GM23338 (cell line): ENCODE results near the gene TNC. TPM values are rescaled to one million over a fixed set of nuclear protein-coding genes. Genes with fewer than 3 reads are reported as not detected.

Experiments used
- ATAC-seq: fragments of 200-7000 bp; cut with Tn5 transposase; 3 replicates; pipeline ENCODE4 v1.9.1; 2020
- DNase-seq: peaks from one replicate; pipeline ENCODE4 v3.0.0-alpha.2; 2015; ENCODE audit warnings: low spot score
- H2AFZ ChIP-seq: fragments of 200-600 bp; sonication (generic); 2 replicates; pipeline ENCODE4 v1.8.0; 2016; ENCODE audit warnings: antibody characterized with exemption, mild to moderate bottlenecking, moderate library complexity
- H3F3A ChIP-seq: fragments of 200-600 bp; sonication (generic); replicated peaks from 2 replicates; pipeline ENCODE4 v1.8.0; 2017; ENCODE audit warnings: antibody characterized with exemption, mixed run types, low read depth
- H3K27ac ChIP-seq: fragments of 200-600 bp; sonication (generic); 2 replicates; pipeline ENCODE4 v1.6.1; 2016; ENCODE audit warnings: low read depth
- H3K27me3 ChIP-seq: fragments of 200-600 bp; sonication (generic); 2 replicates; pipeline ENCODE4 v1.8.0; 2016; ENCODE audit warnings: mild to moderate bottlenecking, mixed run types, moderate library complexity; ENCODE audit not compliant: insufficient read depth
- H3K36me3 ChIP-seq: fragments of 200-600 bp; sonication (generic); 2 replicates; pipeline ENCODE4 v1.8.0; 2016; ENCODE audit warnings: mild to moderate bottlenecking; ENCODE audit not compliant: insufficient read depth
- H3K4me1 ChIP-seq: fragments of 200-600 bp; sonication (generic); 2 replicates; pipeline ENCODE4 v1.8.0; 2016; ENCODE audit warnings: mild to moderate bottlenecking, moderate library complexity; ENCODE audit not compliant: insufficient read depth
- H3K4me2 ChIP-seq: fragments of 200-600 bp; sonication (generic); 2 replicates; pipeline ENCODE4 v1.7.1; 2017; ENCODE audit warnings: mixed run types
- H3K4me3 ChIP-seq: fragments of 200-600 bp; sonication (generic); 2 replicates; pipeline ENCODE4 v1.6.1; 2016; ENCODE audit warnings: mixed run types
- H3K79me2 ChIP-seq: fragments of 200-600 bp; sonication (generic); replicated peaks from 2 replicates; pipeline ENCODE4 v1.8.0; 2017; ENCODE audit warnings: mild to moderate bottlenecking; ENCODE audit not compliant: insufficient read depth
- H3K9me2 ChIP-seq: fragments of 200-600 bp; sonication (generic); 2 replicates; pipeline ENCODE4 v1.8.0; 2017; ENCODE audit not compliant: insufficient read depth
- H4K20me1 ChIP-seq: fragments of 200-600 bp; sonication (generic); replicated peaks from 2 replicates; pipeline ENCODE4 v1.8.0; 2017; ENCODE audit warnings: mild to moderate bottlenecking; ENCODE audit not compliant: insufficient read depth
- H3K27ac Mint-ChIP-seq: 2 replicates; pipeline ENCODE4 v1.8.0; 2020; ENCODE audit warnings: inconsistent platforms, mild to moderate bottlenecking, moderate library complexity, mixed read lengths
- H3K27me3 Mint-ChIP-seq: 3 replicates; pipeline ENCODE4 v1.8.0; 2022; ENCODE audit warnings: low read depth, mild to moderate bottlenecking, moderate library complexity, mixed read lengths, inconsistent platforms; ENCODE audit not compliant: insufficient read depth, poor library complexity
- H3K36me3 Mint-ChIP-seq: 3 replicates; pipeline ENCODE4 v1.8.0; 2021; ENCODE audit warnings: low read depth, mild to moderate bottlenecking, inconsistent platforms, moderate library complexity, mixed read lengths
- H3K4me1 Mint-ChIP-seq: 3 replicates; pipeline ENCODE4 v1.8.0; 2020; ENCODE audit warnings: mild to moderate bottlenecking, inconsistent platforms, mixed read lengths
- H3K4me3 Mint-ChIP-seq: 3 replicates; pipeline ENCODE4 v1.8.0; 2021; ENCODE audit warnings: moderate library complexity, mild to moderate bottlenecking, inconsistent platforms, mixed read lengths
- H3K9me3 Mint-ChIP-seq: 3 replicates; pipeline ENCODE4 v1.8.0; 2020; ENCODE audit warnings: moderate library complexity, mild to moderate bottlenecking, inconsistent platforms, mixed read lengths
- CREB1 ChIP-seq: fragments of 250-450 bp; sonication (Bioruptor Pico); IDR thresholded peaks from 2 replicates; pipeline ENCODE4 v1.5.0; 2020; ENCODE audit warnings: low read depth, mild to moderate bottlenecking, moderate library complexity
- CTCF ChIP-seq, 2 experiments: fragments of 200-600 bp in 1 of 2; sonication (generic) in 1 of 2; conservative IDR thresholded peaks; 2 replicates each; pipeline versions ENCODE4 v1.5.1 to v1.6.1; 2016 to 2017; ENCODE audit warnings: antibody characterized with exemption in 2 of 2, low read depth in 2 of 2, mild to moderate bottlenecking in 2 of 2, moderate library complexity in 1 of 2
- ETS1 ChIP-seq: IDR thresholded peaks from 2 replicates; pipeline ENCODE4 v1.6.1; 2016; ENCODE audit warnings: antibody characterized with exemption
- EZH2 ChIP-seq: fragments of 200-600 bp; sonication (generic); IDR thresholded peaks from one replicate; pipeline ENCODE4 v1.8.0; 2017; ENCODE audit warnings: antibody characterized with exemption, mild to moderate bottlenecking, low read depth; ENCODE audit not compliant: unreplicated experiment
- EZH2phosphoT487 ChIP-seq: fragments of 200-600 bp; sonication (generic); IDR thresholded peaks from one replicate; pipeline ENCODE4 v1.8.1; 2018; ENCODE audit warnings: antibody characterized with exemption; ENCODE audit not compliant: unreplicated experiment
- JUNB ChIP-seq: IDR thresholded peaks from one replicate; pipeline ENCODE4 v1.6.1; 2016; ENCODE audit warnings: antibody characterized with exemption; ENCODE audit not compliant: unreplicated experiment
- NANOG ChIP-seq: IDR thresholded peaks from 2 replicates; pipeline ENCODE4 v1.6.1; 2016; ENCODE audit warnings: antibody characterized with exemption, borderline replicate concordance
- POLR2AphosphoS5 ChIP-seq: IDR thresholded peaks from 2 replicates; pipeline ENCODE4 v1.6.1; 2016; ENCODE audit warnings: antibody characterized with exemption, low read depth
- REST ChIP-seq: IDR thresholded peaks from one replicate; pipeline ENCODE4 v1.6.1; 2018; ENCODE audit warnings: antibody characterized with exemption; ENCODE audit not compliant: unreplicated experiment
- STAT1 ChIP-seq: IDR thresholded peaks from one replicate; pipeline ENCODE4 v1.6.1; 2016; ENCODE audit warnings: antibody characterized with exemption; ENCODE audit not compliant: unreplicated experiment
- ZNF114 ChIP-seq: fragments of 250-450 bp; sonication (Bioruptor Pico); IDR thresholded peaks from 2 replicates; pipeline ENCODE4 v1.5.0; 2020; ENCODE audit warnings: mild to moderate bottlenecking, moderate library complexity
- ZNF331 ChIP-seq: fragments of 250-450 bp; sonication (Bioruptor Pico); IDR thresholded peaks from 2 replicates; pipeline ENCODE4 v1.5.0; 2020; ENCODE audit warnings: low read depth, mild to moderate bottlenecking, moderate library complexity
- ZNF462 ChIP-seq: fragments of 250-450 bp; sonication (Bioruptor Pico); IDR thresholded peaks from 2 replicates; pipeline ENCODE4 v1.5.0; 2020; ENCODE audit warnings: mild to moderate bottlenecking, moderate library complexity
- polyA plus RNA-seq: library from polyadenylated mRNA; unstranded; fragments of >200 nt; fragmentation: Nextera tagmentation; extraction: Ambion mirVana; gene quantifications from 2 replicates; pipeline ENCODE4 v1.2.1, GENCODE V29; 2016
- total RNA-seq: library from RNA; depleted of rRNA; stranded (reverse); fragments of >200 nt; shearing (Covaris generic); gene quantifications from 2 replicates; pipeline ENCODE4 v1.2.3, GENCODE V29; 2014

The TNC gene
- total and polyA plus RNA-seq, 2 experiments from 2014 or later: 0.89 to 2.7 TPM

- H3K4me1 Mint-ChIP-seq: no peaks in the 10 kb centered on the region; the same call in 2 of the 3 replicates
- no peak overlapping the region for H3K4me3 Mint-ChIP-seq
- Histone ChIP-seq H3K27me3 (no peaks in the 10 kb centered on the region), H2AFZ (no peak overlapping the region), H3K4me2 (no peak overlapping the region), H4K20me1 (no peaks in the 10 kb centered on the region), H3K27ac (no peak overlapping the region), H3K79me2 (no peaks in the 10 kb centered on the region), H3K36me3 (no peaks in the 10 kb centered on the region), H3F3A (no peaks in the 10 kb centered on the region), H3K4me3 (no peak overlapping the region), H3K9me2 (no peaks in the 10 kb centered on the region), H3K4me1 (no peaks in the 10 kb centered on the region)
- ATAC-seq (no peak), DNase-seq (no peak)
- H3K36me3 Mint-ChIP-seq: no peaks in the 10 kb centered on the region
- no peaks in the 10 kb centered on the region for H3K9me3 Mint-ChIP-seq
- TF ChIP-seq POLR2AphosphoS5 (no peak), CREB1 (CRISPR knock-in tag) (no peak), REST (no peak), EZH2phosphoT487 (no peak), ZNF331 (no peak), ETS1 (no peak), NANOG (no peak), STAT1 (no peak), ZNF462 (CRISPR knock-in tag) (no peak), JUNB (no peak), CTCF (conservative IDR thresholded peaks at IDR 0.05; ENCODE audit: low read depth in 2 of 2) (no peak), ZNF114 (CRISPR knock-in tag) (no peak), EZH2 (no peak)
- no peak overlapping the region for H3K27ac Mint-ChIP-seq
- peaks cover 3% of the 10 kb centered on the region for H3K27me3 Mint-ChIP-seq
Measured at GRCh38 chr9:115039516-115040120, 78.3 kb downstream of the TNC start.
